Measurements from ENCODE around the gene DNMT3A. TPM values are rescaled to one million over a fixed set of nuclear protein-coding genes. Genes with fewer than 3 reads are reported as not detected.

Gene DNMT3A
- total RNA-seq, 1 experiment from 2014 or later, result 215 TPM

GRCh38 chr2:25234738-25235137 lies 107.0 kb downstream of the DNMT3A start:
- WGBS (ENCODE audit: extremely low coverage, insufficient read length, low lambda C conversion rate), result no CpG with 5 or more reads among the region's 8 CpGs
- Histone ChIP-seq H4K91ac (ENCODE audit: insufficient read length, low read depth, low read length) (no peak overlapping the region), H3K79me2 (ENCODE audit: insufficient read depth, low read length) (no peaks in the 10 kb centered on the region), H4K8ac (replicated peaks; ENCODE audit: insufficient read length, low read depth, low read length) (no peak overlapping the region), H2AFZ (ENCODE audit: low read length) (no peak overlapping the region), H2BK20ac (ENCODE audit: low read depth, low read length, poor library complexity, severe bottlenecking) (no peak overlapping the region), H3K27ac (ENCODE audit: insufficient read length, low read depth, low read length) (no peak overlapping the region), H3K56ac (ENCODE audit: insufficient read length, low read depth, low read length) (no peak overlapping the region), H2AK5ac (ENCODE audit: insufficient read length, low read length) (no peak overlapping the region), H3K18ac (ENCODE audit: insufficient read length, low read depth, low read length) (no peak overlapping the region), H3K9ac (ENCODE audit: extremely low read depth, insufficient read length, low read length) (no peak overlapping the region), H3K4me1 (ENCODE audit: insufficient read depth, low read length) (no peaks in the 10 kb centered on the region; the same call in 1 of the 2 replicates), H2BK120ac (ENCODE audit: low read depth, low read length, poor library complexity, severe bottlenecking) (no peak overlapping the region), H4K5ac (ENCODE audit: insufficient read length, low read depth, low read length) (no peak overlapping the region), H4K20me1 (ENCODE audit: control insufficient read depth, insufficient read depth, insufficient read length) (no peaks in the 10 kb centered on the region), H3K27me3 (ENCODE audit: insufficient read depth, low read length) (no peaks in the 10 kb centered on the region), H3K23me2 (ENCODE audit: insufficient read length, low read depth, low read length, poor library complexity, severe bottlenecking) (no peaks in the 10 kb centered on the region), H2BK15ac (ENCODE audit: low read depth, low read length) (no peak overlapping the region), H3K4me2 (ENCODE audit: insufficient read depth, insufficient read length, low read length) (no peak overlapping the region), H3K9me3 (ENCODE audit: control insufficient read depth, low read depth, low read length) (no peaks in the 10 kb centered on the region), H2BK12ac (ENCODE audit: insufficient read length, low read depth, low read length) (no peak overlapping the region), H3T11ph (ENCODE audit: low read length) (no peak overlapping the region), H3K4ac (ENCODE audit: low read depth, low read length) (no peak overlapping the region), H3K14ac (ENCODE audit: insufficient read depth, low read length) (no peak overlapping the region), H2BK5ac (ENCODE audit: insufficient read length, low read length) (no peak overlapping the region), H3K79me1 (ENCODE audit: insufficient read depth, low read depth, low read length, poor library complexity, severe bottlenecking) (no peaks in the 10 kb centered on the region), H3K23ac (ENCODE audit: insufficient read length, low read depth, low read length) (no peak overlapping the region)
- no peak overlapping the region for H3K4me3 Mint-ChIP-seq
- no peak for DNase-seq
- H3K27ac Mint-ChIP-seq, result peak overlapping the region in 1 of 3 experiments; percentile 50; a peak in 1 of 7 replicates
- TF ChIP-seq, protein P1, sequence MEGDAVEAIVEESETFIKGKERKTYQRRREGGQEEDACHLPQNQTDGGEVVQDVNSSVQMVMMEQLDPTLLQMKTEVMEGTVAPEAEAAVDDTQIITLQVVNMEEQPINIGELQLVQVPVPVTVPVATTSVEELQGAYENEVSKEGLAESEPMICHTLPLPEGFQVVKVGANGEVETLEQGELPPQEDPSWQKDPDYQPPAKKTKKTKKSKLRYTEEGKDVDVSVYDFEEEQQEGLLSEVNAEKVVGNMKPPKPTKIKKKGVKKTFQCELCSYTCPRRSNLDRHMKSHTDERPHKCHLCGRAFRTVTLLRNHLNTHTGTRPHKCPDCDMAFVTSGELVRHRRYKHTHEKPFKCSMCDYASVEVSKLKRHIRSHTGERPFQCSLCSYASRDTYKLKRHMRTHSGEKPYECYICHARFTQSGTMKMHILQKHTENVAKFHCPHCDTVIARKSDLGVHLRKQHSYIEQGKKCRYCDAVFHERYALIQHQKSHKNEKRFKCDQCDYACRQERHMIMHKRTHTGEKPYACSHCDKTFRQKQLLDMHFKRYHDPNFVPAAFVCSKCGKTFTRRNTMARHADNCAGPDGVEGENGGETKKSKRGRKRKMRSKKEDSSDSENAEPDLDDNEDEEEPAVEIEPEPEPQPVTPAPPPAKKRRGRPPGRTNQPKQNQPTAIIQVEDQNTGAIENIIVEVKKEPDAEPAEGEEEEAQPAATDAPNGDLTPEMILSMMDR (conservative IDR thresholded peaks at IDR 0.05), result no peak
- peaks cover 14 to 16% of the 10 kb centered on the region in 2 experiments for H3K4me1 Mint-ChIP-seq
- H3K36me3 Mint-ChIP-seq (ENCODE audit: insufficient read depth in 1 of 3, low read depth in 3 of 3), result peaks cover 44 to 84% (median 70%) of the 10 kb centered on the region in 3 experiments
- no peaks in the 10 kb centered on the region for H3K27me3 Mint-ChIP-seq (ENCODE audit: low read depth)
- H3K9me3 Mint-ChIP-seq, result no peaks in the 10 kb centered on the region

Data from H9 (cell line).